SIG-M5 (cell line): ENCODE results near the gene PIWIL4.
A peak's percentile ranks its signal among the peaks of the same experiment; 100 is the strongest.
"Not testable (repeated sequence)": the region's sequence is repeated elsewhere in the genome, so short reads cannot be mapped to it uniquely, and the experiment has no call there.

Source experiments
- DNase-seq: peaks from one replicate; lab custom pipeline; 2025; lab: John Stamatoyannopoulos, UW

Gene PIWIL4

DNA sequence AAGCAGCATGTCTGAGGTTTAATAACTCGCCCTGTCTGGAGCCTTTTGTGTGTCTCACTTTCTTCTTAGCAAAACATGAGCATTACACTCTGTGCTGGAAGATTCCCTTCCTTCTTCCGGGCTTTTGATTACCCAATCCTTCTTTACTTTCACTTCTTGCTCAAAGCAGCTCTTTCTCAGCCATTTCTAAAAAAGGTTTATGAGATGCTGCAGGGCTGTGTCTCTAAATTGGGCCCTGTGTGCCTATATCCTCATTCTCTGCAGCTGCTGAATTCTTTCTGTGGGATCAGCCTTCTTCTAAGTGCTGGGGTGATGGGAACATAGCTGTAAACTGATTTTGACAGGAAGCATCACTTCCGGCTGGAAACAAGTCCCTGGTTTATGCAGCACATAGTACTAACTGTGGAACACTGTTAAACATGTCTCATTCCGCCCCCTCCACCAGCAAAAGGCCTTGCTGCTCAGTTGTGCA, 71.8 kb downstream of the PIWIL4 start:
- peak; percentile 74 for DNase-seq

DNA sequence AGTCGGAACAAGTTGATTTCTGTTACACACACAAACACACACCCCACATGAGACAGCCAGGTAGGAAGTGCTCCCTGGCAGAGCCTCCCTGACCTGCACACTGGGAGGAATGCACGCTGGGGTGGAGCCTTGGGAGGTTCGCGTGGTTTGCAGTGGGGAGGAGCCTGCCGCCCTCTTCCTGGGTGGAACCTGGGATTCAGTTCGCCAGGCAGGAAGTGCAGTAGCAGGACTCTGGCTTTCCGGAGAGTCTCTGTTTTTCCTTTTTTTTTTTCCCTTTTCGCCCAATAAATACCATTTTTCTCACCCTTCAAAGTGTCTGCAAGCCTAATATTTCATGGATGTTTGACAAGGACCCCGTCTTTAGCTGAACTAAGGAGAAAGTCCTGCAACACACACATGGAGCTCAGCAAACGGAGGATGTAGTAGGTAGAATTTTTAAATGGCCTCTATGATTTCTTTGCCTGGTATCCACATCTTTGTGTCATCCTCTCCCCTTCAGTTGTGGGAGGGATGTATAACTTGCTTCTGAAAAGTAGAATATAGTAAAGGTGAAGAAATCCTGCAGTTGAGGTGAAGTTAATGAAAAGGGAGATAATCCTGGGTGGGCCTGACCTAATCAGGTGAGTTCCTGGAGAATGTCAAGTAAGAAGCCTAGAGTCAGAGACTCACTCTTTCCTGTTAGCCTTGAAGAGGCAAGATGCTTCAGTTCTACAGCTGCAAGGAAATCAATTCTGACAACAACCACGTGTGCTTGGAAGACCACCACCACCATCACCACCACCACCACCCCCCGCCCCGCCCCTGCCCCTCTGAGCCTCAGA, 72.9 kb downstream of the PIWIL4 start:
- no peak for DNase-seq

DNA sequence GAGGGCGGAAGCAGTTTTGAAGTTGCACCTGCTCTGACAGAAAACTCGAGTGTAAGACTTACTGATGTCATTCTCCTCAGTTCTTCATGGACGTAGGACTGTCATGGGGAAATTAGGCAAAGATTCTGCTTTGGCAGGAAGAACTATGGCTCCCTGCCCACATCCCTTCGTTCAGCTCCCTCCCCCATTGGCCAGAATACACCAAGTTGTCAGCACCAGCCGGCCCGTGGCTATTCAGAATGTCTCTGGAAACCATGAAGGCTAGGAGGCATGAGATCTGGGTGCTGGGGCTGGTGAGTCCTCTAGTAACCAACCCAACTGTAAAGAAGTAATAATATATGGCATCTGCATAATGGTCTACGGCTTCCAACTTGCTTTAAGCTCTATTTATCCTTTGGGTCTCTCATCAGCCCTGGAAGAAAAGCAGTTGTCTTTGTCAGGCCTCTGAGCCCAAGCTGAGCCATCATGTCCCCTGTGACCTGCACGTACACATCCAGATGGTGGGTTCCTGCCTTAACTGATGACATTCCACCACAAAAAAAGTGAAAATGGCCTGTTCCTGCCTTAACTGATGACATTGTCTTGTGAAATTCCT, 74.1 kb downstream of the PIWIL4 start:
- no peak for DNase-seq

DNA sequence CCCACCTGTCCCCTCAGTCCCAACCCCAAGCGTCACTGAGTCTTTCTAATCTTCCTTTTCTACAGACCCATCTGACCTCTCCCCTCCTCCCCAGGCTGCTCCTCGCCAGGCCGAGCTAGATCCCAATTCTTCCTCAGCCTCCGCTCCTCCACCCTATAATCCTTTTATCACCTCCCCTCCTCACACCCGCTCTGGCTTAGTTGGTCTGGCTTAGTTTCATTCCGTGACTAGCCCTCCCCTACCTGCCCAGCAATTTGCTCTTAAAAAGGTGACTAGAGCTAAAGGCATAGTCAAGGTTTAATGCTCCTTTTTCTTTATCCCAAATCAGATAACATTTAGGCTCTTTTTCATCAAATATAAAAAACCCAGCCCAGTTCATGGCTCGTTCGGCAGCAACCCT, 76.0 kb downstream of the PIWIL4 start:
- DNase-seq: not testable (repeated sequence)

DNA sequence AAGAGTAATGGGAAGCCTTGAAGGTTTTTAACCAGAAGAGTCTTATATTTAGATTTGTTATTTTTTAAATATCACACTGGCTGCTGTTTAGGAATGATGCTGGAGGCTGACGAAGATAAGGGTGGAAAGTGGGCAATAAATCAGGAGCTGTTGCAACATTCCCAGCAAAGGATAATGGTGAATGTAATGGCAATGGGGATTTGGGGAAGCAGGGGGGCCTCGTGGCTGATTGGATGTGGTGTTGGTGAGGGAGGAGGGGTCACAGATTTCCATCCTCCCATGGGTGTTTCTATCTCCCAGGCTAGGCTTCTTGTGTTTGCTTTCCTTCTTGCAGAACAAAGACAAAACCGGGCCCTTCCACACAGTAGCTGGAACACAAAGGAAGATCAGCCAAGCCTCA, 80.8 kb downstream of the PIWIL4 start:
- no peak for DNase-seq

DNA sequence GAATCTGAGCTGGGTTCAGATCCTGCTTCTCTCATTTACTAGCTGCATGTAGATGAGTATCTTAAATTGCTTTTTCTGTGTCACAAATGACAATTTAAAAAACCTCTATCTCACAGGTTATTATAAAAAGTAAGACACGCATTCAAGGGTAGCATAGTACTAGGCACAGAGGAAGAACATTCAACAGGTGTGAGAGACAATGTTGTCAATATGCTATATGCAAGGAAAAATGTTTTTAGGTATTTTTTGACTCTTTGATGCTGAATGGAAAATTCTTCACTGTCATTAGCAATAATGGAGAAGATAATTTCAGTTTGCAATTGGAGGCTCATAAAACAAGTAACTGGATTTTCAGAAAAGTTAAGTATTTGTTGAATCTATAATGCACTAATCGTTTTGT, 81.6 kb downstream of the PIWIL4 start:
- DNase-seq: no peak

DNA sequence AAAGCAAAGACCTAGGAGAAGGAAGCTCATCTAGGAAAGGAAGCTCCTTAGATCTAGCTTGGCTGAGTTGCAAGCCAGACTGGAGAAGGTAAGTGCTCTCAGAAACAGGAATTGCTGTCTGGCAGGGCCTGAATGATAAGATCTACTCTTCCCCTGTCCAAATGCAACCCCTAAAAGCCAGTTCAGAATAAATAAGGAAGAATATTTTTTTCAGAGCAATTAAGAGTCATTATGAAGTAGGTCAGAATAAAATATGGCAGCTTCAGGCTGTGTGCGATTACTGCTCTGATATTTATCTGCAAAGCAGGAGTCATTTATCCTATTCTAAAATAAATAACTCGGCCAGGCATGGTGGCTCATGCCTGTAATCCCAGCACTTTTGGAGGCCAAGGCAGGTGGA, 82.1 kb downstream of the PIWIL4 start:
- DNase-seq: no peak

DNA sequence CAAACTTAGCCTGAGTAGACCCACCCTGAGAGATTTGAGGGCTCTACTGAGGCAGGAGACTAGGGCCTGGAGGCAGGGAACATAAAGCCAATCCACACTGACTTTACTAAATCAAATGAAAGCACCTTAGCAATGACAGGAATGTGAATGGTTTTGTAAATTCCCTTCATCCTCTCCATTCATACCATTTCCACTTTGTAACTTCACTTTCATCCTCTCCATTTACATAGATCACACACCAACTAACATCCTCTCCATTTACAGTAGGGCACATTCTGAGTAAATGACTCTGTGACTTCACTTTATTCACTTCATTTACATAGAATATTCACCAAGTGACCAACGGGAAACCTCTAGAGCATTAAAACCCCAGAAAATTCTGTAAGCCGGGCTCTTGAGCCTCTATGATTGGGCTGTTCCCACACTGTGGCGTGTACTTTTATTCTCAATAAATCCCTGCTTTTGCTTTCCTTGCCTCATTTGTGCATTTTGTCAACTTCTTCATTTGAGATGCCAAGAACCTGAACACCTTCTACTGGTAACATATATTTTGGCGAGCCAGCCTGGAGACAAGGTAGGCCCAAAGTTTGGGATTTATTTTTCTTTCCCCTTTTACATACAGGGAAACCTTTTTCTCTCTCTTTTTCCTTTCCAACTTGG, 82.9 kb downstream of the PIWIL4 start:
- no peak for DNase-seq

DNA sequence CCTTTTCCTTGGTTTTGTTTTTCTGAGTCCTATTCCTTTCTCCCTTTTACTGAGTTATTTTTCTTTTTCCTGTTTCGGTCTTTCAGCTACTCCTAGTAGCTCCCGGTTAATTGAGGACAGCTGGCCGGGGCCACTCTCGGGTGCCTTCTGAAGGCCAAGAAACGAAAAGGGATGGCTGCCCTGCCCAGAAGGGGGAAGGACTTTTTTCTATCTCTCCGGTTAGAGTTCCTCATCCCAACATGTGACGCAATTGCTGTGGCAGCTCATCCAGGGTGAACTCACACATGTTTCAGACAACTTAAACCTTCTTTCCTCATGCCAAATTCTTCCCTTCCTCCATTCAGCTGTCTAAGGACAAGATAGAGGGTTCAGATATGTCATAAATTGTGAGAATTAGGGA, 83.6 kb downstream of the PIWIL4 start:
- DNase-seq: no peak

DNA sequence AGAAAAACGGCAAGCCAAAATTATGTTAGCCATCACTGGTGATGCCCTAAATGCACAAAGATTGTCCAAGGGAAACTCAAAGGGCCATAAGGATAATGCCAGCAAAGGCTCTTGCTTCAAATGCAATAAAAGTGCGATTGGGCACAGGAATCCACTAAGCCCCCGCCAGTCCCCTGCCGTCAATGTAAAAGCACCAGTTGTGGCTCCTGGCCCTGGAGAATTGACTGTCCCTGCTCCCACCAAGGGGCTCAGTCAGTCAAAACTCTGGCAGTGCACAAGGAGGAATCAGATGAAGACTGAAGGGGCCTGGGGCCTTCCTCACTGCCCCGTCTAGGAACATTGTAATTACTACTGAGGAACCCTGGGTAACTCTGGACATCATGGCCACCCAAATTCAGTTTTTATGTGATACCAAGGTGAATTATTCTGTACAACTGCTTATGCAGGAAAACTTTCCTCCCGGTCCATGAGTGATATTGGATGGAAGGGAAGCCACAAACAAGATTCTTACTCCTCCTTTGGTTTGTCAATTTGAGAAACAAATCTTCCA, 85.6 kb downstream of the PIWIL4 start:
- no peak for DNase-seq

DNA sequence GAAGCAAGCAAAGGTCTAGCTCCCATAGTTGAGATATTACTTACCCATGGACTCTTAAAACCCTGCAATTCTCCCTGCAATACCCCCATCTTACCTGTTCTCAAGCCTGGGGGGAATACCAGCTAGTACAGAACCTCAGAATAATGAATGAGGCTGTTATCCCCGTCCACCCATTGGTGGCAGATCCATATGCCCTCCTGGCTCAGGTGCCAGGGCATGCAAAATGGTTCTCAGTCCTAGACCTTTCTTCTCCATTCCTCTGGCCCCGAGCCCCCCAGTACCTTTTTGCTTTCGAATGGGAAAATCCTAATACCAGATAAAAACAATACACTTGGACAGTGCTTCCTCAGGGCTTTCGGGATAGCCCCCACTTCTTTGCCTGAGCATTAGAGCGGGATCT, 86.4 kb downstream of the PIWIL4 start:
- no peak for DNase-seq

DNA sequence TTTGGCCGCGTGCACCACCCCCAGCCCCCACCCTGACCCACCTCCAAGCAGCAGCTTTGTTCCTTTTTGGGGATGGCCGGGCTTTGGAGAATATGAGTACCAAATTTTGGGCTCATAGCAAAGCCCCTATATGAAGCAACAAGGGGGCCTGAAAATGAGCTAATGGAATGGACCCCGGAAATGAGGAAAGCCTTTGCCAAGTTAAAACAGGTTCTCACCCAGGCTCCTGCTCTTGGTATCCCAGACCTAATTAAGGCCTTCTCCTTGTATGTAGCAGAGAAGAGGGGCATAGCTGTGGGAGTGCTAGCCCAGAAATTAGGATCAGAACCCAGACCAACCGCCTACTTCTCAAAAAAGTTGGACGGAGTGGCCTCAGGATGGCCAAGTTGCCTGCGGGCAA, 87.0 kb downstream of the PIWIL4 start:
- no peak for DNase-seq

DNA sequence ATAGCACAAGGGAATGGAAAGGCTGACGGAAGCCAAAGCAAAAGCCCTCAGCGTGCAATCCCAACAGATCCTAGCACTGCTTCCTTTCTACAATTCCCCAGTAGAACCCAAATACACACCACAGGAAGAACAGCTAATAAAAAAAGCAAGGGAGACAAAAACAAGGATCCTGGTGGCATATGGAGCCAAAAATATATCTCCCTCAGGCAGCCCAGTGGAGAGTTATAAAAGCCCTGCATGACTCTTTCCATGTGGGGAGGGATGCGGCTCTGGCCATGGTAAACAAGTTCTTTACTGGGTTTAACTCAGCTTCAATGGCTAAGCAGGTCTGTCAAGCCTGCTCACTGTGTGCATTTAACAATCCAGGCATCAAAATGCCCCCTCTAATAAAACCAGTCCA, 88.1 kb downstream of the PIWIL4 start:
- DNase-seq: no peak

DNA sequence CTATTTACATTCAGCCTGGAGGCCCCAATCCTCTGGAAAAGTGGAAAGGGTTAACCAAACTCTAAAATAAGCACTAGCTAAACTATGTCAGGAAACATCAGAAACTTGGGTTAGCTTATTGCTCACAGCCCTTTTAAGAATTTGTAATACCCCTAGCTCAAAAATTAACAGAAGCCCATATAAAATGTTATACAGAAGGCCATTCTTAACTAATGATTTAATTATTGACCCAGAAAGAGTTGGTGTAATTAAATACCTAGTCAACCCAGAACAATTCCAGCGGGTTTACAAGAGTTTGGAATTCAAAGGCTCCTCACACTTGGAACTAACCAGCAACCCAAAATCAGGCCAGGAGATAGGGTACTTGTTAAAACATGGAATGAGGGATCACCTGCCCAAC, 88.8 kb downstream of the PIWIL4 start:
- DNase-seq: no peak

DNA sequence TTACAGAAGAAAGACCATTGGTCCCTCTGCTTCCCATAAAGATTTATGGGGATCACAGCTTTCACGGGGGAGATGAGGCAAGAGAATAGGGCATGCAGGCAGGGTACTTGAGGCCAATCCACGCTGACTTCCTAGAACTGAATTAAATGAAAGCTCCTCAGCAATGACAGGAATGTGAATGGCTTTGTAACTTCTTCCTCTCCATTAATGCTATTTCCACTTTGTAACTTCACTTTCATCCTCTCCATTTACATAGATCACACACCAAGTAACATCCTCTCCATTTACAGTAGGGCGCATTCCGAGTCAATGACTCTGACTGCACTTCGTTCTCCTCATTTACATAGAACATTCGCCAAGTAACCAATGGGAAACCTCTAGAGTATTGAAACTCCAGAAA, 89.8 kb downstream of the PIWIL4 start:
- no peak for DNase-seq

DNA sequence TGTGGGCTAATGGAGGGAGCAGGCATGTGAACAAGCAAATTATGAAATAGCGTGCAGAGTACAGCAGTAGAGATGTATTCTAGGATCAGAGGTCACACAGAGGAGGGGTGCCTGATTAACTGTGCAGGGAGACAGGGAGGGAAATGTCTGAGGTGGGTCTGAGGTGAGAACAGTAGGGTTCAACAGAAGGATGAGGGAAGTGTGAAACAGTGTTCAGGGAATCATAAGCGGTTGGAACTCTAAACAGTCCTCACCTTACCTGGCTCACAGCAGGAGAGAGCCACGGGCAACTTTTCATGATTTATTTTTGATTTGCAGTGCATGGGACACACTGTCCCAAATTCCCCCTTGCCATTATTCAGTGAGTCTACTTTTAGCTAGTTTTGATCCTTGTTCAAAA, 90.5 kb downstream of the PIWIL4 start:
- DNase-seq: no peak

DNA sequence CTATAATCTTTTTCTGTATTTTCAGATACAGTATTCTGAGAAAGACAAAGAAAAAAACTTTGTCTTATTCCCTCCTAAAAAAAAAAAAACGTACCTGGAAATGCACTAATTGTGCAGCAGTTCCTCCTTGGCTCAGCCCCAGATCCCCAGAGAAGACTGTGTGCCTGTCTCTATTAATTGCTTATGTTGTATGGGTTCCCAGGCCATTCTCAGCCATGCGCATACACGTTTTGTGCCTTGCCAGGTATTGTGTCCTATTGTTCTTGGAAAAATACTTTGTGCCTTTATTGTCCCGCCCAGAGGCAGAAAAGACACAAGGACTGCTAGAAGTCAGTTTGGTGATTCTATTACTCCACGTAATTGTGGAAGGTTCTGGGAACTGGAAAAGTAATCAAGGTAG, 91.2 kb downstream of the PIWIL4 start:
- no peak for DNase-seq

DNA sequence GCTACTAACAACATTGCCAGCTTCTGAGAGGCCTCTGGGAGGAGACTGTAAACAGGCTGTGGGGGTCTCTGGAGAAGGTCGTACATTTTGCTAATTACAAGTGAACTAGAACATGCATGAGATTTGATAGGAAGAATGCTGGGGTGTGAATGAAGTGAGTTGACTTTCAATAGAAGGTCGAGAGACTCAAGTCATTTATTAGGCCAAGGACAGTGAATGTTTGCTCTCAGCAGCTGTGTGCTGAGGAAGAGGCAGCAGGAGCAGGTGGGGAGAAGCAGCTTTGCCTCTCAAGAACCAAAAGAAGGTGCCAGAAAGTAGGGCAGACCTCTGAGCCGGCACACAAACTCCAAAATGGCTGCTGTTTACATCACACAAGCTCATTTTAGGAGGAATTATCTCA, 91.7 kb downstream of the PIWIL4 start:
- DNase-seq: no peak

DNA sequence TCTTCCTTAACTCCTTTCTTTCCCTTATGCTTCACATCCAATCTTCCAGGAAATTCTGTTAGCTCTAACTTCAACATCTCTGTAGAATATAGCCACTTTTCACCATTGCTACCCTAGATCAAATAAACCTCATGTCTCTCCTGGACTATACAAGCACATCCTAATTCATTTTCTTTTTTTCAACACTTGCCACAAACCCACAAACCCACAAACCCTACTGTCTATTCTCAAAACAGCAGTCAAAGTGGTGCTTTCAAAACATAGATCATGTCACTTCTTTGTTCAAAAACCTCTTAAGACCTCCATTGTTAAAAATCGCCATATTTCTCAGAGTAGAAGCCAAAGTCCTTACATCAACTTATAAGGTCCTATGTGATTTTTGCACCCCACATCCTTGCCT, 94.3 kb downstream of the PIWIL4 start:
- DNase-seq: no peak

DNA sequence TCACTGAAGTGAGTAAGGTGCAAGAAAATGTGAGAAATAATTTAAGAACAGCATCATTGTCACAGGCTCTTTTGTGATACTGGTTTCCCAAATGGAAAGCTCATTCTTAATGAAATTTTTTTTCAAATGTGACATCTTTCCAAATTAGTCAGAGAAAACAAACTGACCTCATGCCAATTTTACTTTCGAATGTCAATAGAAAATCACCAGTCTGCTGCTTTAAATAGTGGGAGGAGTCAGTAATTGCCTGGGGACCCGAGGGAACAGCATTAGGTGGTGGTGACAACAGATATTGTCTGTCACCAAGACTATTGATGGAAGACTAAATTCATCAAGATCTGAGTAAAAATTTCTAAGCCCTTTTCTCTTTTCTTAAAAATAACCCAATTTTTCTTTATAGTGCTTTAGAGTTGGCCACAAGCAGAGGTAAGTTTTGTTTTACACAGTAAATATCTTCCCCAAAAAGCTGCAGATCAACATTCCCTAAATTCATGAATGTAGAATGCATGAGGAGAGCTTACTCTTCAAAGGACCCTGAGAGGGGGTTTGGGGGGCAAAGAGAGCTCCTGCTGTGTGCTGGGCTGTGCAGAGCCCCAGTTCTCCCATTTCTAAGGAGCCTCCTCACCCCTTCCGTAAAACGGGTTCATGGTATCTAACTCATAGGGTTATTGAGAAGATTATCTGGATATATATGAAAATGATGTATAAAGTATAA, 95.1 kb downstream of the PIWIL4 start:
- no peak for DNase-seq

DNA sequence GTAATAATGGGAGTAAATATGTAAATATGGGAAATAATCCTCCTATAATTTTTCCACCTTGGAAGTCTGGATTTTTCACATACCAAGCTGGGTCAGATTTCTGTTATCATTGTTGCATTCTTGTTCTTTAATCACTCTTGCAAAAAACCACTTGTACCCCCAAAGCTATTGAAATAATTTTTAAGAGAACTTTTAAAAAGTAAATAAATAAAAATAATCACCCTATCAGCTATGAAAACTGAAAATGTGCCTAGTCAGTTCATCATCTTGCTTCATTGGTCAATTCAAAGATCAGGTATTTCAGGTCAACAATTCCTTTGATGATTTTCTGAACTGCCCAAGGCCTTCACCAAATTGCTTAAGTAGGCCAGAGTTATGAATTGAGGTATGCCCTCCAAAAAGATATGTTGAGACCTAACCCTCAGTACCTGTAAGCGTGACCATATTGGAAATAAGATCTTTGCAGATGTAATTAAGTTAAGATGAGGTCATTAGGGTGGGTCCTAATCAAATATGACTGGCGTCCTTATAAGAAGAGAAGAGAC, 95.8 kb downstream of the PIWIL4 start:
- DNase-seq: no peak

DNA sequence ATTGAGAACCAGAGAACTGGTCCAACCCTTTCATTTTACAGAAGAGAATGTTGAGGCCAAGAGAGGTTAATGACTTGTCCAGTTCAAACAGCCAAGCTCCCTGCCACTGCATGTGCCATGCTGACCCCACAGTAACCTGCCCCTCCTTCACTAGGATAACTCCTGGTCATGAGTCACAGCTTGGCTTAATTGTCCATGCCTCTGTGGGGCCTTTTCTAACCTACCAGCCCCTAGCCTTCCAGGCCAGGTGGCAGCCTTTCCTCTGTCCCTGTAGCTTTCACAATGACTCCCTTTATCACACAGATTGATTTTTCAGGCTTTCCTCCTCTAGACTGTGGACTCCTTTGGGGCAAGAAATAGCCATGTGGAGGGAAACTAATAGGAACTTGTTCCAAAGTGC, 97.2 kb downstream of the PIWIL4 start:
- no peak for DNase-seq
